22Rv1 (cell line): ENCODE results near the gene NOVA1.

Source experiments
- ZFX ChIP-seq: fragments of 450-650 bp; IDR thresholded peaks from 2 replicates; pipeline ENCODE4 v1.6.1; 2017; ENCODE audit warnings: antibody characterized with exemption, borderline replicate concordance
- TF ChIP-seq, protein P1 (sequence below): fragments of 450-650 bp; IDR thresholded peaks from 2 replicates; pipeline ENCODE4 v1.5.1; 2017; ENCODE audit warnings: mild to moderate bottlenecking

DNA sequence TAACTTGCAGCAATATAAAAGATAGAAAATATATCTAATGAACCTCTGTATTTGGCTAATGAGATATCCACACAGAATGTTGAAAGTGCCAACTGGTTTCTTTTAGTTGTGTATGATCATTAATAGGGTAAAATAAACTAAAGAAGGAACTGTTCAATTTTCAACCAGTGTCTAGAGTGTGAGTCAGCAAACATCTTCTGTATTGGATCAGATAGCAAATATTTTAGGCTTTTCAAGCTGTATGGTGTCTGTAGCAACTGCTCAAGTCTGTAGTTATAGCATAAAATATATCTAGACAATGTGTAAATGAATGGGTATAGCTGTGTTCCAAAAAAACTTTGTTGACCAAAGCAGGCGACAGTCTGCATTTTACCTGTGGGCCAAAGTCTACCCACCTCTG, 23.5 kb upstream of the NOVA1 start:
- TF ChIP-seq, protein P1, sequence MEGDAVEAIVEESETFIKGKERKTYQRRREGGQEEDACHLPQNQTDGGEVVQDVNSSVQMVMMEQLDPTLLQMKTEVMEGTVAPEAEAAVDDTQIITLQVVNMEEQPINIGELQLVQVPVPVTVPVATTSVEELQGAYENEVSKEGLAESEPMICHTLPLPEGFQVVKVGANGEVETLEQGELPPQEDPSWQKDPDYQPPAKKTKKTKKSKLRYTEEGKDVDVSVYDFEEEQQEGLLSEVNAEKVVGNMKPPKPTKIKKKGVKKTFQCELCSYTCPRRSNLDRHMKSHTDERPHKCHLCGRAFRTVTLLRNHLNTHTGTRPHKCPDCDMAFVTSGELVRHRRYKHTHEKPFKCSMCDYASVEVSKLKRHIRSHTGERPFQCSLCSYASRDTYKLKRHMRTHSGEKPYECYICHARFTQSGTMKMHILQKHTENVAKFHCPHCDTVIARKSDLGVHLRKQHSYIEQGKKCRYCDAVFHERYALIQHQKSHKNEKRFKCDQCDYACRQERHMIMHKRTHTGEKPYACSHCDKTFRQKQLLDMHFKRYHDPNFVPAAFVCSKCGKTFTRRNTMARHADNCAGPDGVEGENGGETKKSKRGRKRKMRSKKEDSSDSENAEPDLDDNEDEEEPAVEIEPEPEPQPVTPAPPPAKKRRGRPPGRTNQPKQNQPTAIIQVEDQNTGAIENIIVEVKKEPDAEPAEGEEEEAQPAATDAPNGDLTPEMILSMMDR: no peak
- no peak for TF ChIP-seq ZFX
